Spleen (tissue), 11 donors: ENCODE results near the gene OTX2. TPM values are rescaled to one million over a fixed set of nuclear protein-coding genes. Genes with fewer than 3 reads are reported as not detected.

ENCODE experiments used
- DNase-seq: peaks from one replicate; pipeline ENCODE4 v3.0.0-alpha.2; 2020
- H3K27ac ChIP-seq, 8 donors: fragments of 200-600 bp; sonication (generic) in 7 of 8; 1 replicate in 4 of 8; 2 replicates in 4 of 8; pipeline versions ENCODE4 v1.5.0 to v1.8.0; 2016 to 2021; ENCODE audit warnings: inconsistent platforms in 4 of 8, mild to moderate bottlenecking in 4 of 8, moderate library complexity in 1 of 8
- H3K27me3 ChIP-seq, 7 donors: fragments of 200-600 bp; sonication (generic) in 6 of 7; replicated peaks in 1 of 7; 1 replicate in 4 of 7; 2 replicates in 3 of 7; pipeline versions ENCODE4 v1.5.0 to v1.8.0; 2016 to 2021; ENCODE audit warnings: inconsistent platforms in 3 of 7, mild to moderate bottlenecking in 1 of 7
- H3K36me3 ChIP-seq, 6 donors: fragments of 200-600 bp; sonication (generic) in 5 of 6; 1 replicate in 4 of 6; 2 replicates in 2 of 6; pipeline versions ENCODE4 v1.5.0 to v1.8.0; 2016 to 2021; ENCODE audit warnings: inconsistent platforms in 2 of 6
- H3K4me1 ChIP-seq, 6 donors: fragments of 200-600 bp; sonication (generic) in 5 of 6; 1 replicate in 3 of 6; 2 replicates in 3 of 6; pipeline versions ENCODE4 v1.5.0 to v1.8.0; 2016 to 2021; ENCODE audit warnings: inconsistent platforms in 3 of 6
- H3K4me3 ChIP-seq, 8 donors: fragments of 200-600 bp; sonication (generic) in 7 of 8; 1 replicate in 4 of 8; 2 replicates in 4 of 8; pipeline versions ENCODE4 v1.5.0 to v1.8.0; 2016 to 2021; ENCODE audit warnings: inconsistent platforms in 4 of 8, mild to moderate bottlenecking in 4 of 8, moderate library complexity in 2 of 8
- H3K9me3 ChIP-seq, 8 donors: fragments of 200-600 bp; sonication (generic) in 7 of 8; 1 replicate in 4 of 8; 2 replicates in 4 of 8; pipeline versions ENCODE4 v1.5.0 to v1.8.0; 2016 to 2021; ENCODE audit warnings: inconsistent platforms in 4 of 8
- CTCF ChIP-seq, 11 experiments: fragments of 200-600 bp in 7 of 11; fragments of 450-650 bp in 4 of 11; sonication (generic) in 4 of 11; IDR thresholded peaks in 8 of 11; conservative IDR thresholded peaks in 3 of 11; 1 replicate in 7 of 11; 2 replicates in 4 of 11; pipeline versions ENCODE4 v1.4.0 to v1.8.0; 2016 to 2021; ENCODE audit warnings: antibody characterized with exemption in 11 of 11, inconsistent platforms in 4 of 11, mild to moderate bottlenecking in 1 of 11
- POLR2A ChIP-seq, 3 donors: fragments of 450-650 bp; IDR thresholded peaks; one replicate each; pipeline ENCODE4 v1.5.1; 2017; ENCODE audit warnings: antibody characterized with exemption in 3 of 3, mild to moderate bottlenecking in 1 of 3
- POLR2AphosphoS5 ChIP-seq, 3 donors: sonication (generic); formaldehyde crosslinking; IDR thresholded peaks; one replicate each; pipeline ENCODE4 v1.5.1; 2017; ENCODE audit warnings: antibody characterized with exemption in 3 of 3
- WGBS, 5 donors: extraction: QIAGEN DNeasy Blood & Tissue Kit in 3 of 5; methylation state at CpG; one replicate each; pipeline versions ENCODE4 v1.1.5 to v1.1.7; 2013 to 2018; 5-methylcytosine and 5-hydroxymethylcytosine counted together
- intact Hi-C: fragments of 100-400 bp; cut with DNase I; formaldehyde crosslinking; loops from one replicate; pipeline ENCODE4 v1.15.0; 2023; ENCODE audit warnings: low total_unique reads
- polyA plus RNA-seq, 3 donors: library from polyadenylated mRNA; stranded (reverse); fragments of 200-250 nt; gene quantifications; one replicate each; pipeline ENCODE4 v1.2.1, GENCODE V29; 2013
- total RNA-seq, 7 donors: library from RNA; depleted of rRNA in 3 of 7; stranded (reverse); fragments of >200 nt in 3 of 7; fragmentation: NEBNext Ultra II Directional in 4 of 7; extraction: Animal tissue kit (Norgen Biotek cat#: 25700) in 4 of 7; gene quantifications; one replicate each; pipeline versions ENCODE4 v1.1.0 to v1.2.1, GENCODE V29; 2016 to 2021
- donor health status: healthy with polysubstance abuse.
- donor health status: DM: no; HTN: no; CAD: no; lungs with moderate emphysema.
- donor health status: DM: no; HTN: no; CAD: no.
- donor health status: Bipolar disorder and iron deficiency.
- donor health status: healthy.
- donor health status: DM: no; HTN: no; CAD: no.
- donor health status: DM: yes; HTN: yes; CAD: no.

The OTX2 gene
- total and polyA plus RNA-seq, 10 donors = not detected

DNA sequence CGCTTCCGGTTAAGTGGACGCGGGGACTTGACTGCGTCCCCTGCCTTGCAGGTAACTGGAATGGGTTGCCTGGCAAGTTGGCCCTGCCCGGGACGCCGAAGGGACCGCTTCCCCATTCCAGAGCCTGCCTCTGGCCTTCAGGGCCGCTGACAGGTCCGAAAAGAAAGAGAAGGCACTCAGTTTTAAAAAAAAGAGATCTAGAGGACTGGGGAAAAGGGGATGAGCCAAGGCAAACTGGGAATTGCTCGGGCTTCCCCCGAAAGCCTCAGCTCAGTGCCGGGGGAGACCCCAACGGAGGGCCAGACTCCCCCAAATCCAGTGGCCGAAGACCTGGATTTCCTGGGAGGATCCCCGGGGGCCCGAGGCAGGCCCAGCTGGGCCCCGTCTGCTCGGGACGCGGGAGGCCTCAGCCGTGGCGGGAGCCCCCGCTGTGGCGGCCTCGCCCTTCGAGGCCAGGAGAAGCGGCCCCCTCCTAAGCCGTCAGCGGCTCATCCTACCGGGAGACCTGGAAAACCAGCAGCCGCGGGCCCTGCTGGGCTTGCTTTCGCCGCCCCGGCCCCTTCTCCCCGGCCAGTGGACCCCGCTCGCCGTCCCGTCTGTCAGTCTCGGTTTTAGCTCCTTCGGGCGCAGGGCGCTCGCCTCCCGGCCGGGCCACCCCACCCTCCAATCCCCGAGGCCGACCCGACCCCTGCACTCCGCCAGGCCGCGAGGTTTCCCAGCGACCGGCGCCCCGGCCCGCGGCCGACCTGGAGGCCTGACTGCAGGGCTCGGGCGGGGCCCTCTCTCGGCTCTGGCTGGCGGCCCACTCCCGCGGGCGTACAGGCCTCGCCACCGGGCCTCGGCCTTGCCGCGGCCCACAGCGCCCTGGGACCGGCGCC lies 12.5 kb downstream of the OTX2 start:
- Histone ChIP-seq H3K4me1 (peaks cover 0 to 37% (median 26%) of the 10 kb centered on the region in 6 donors), H3K36me3 (no peaks in the 10 kb centered on the region), H3K27me3 (peaks cover 16 to 100% (median 96%) of the 10 kb centered on the region in 7 donors), H3K27ac (no peak overlapping the region), H3K4me3 (peak overlapping the region in 6 of 8 donors; percentile 12 to 51 (median 16)), H3K9me3 (no peaks in the 10 kb centered on the region)
- TF ChIP-seq POLR2A (IDR thresholded peaks at IDR 0.05) (no peak), POLR2AphosphoS5 (IDR thresholded peaks at IDR 0.05) (no peak), CTCF (IDR thresholded peaks at IDR 0.05 in 8 of 11, conservative IDR thresholded peaks at IDR 0.05 in 3 of 11) (no peak)
- 5 to 7% (median 5%) methylated on average over 33 to 77 of the region's 77 CpGs for WGBS, 5 donors
- intact Hi-C loops = no loop called here
- no peak for DNase-seq

GRCh38 chr14:56797003-56797568 lies 13.2 kb downstream of the OTX2 start:
- Histone ChIP-seq H3K4me3 (peak overlapping the region in 1 of 8 donors; percentile 51), H3K36me3 (no peaks in the 10 kb centered on the region), H3K27me3 (peaks cover 16 to 100% (median 97%) of the 10 kb centered on the region in 7 donors)

GRCh38 chr14:56796259-56796658 lies 14.0 kb downstream of the OTX2 start:
- Histone ChIP-seq H3K36me3 (no peaks in the 10 kb centered on the region), H3K4me3 (no peak overlapping the region), H3K27ac (no peak overlapping the region), H3K27me3 (peaks cover 16 to 98% (median 94%) of the 10 kb centered on the region in 7 donors), H3K9me3 (no peaks in the 10 kb centered on the region), H3K4me1 (peaks cover 0 to 37% (median 26%) of the 10 kb centered on the region in 6 donors)
- intact Hi-C loops = no loop called here
- TF ChIP-seq CTCF (IDR thresholded peaks at IDR 0.05 in 8 of 11, conservative IDR thresholded peaks at IDR 0.05 in 3 of 11) = no peak
- TF ChIP-seq POLR2A (IDR thresholded peaks at IDR 0.05) = no peak
- TF ChIP-seq POLR2AphosphoS5 (IDR thresholded peaks at IDR 0.05) = no peak
- no peak for DNase-seq
- WGBS, 5 donors = 10 to 18% (median 14%) methylated on average over 4 of the region's 4 CpGs

More at GRCh38 chr14:56797003-56797568, 13.2 kb downstream of the OTX2 start:
- intact Hi-C loops = no loop called here
- no peak overlapping the region for H3K27ac ChIP-seq
- TF ChIP-seq POLR2AphosphoS5 (IDR thresholded peaks at IDR 0.05) (no peak), POLR2A (IDR thresholded peaks at IDR 0.05) (no peak), CTCF (IDR thresholded peaks at IDR 0.05 in 8 of 11, conservative IDR thresholded peaks at IDR 0.05 in 3 of 11) (no peak)
- 5 to 11% (median 8%) methylated on average over 23 of the region's 23 CpGs for WGBS, 5 donors
- peaks cover 0 to 37% (median 26%) of the 10 kb centered on the region in 6 donors for H3K4me1 ChIP-seq
- DNase-seq = no peak
- no peaks in the 10 kb centered on the region for H3K9me3 ChIP-seq

DNA sequence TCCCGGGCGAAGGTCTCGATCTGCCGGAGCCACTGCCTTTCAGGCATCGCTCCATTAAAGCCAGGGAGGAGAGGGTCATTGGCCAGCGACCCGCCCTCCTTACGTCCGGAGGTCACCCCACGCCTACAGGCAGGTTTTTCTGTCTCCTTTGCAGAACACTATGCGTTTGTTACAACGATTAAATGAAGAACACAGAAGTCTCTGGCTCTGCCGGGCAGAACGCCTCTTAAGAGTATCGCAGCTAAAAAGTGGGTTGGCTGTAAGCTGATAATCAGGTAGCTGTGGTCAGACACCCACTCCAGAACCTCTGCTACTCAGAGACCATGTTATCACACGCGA lies 15.0 kb downstream of the OTX2 start:
- 9 to 14% (median 12%) methylated on average over 12 to 17 of the region's 17 CpGs for WGBS, 5 donors
- intact Hi-C loops = no loop called here
- no peak for DNase-seq
- no peaks in the 10 kb centered on the region for H3K36me3 ChIP-seq
- H3K27me3 ChIP-seq = peaks cover 16 to 88% (median 85%) of the 10 kb centered on the region in 7 donors
- no peaks in the 10 kb centered on the region for H3K9me3 ChIP-seq
- peaks cover 0 to 37% (median 26%) of the 10 kb centered on the region in 6 donors for H3K4me1 ChIP-seq
- H3K27ac ChIP-seq = no peak overlapping the region
- H3K4me3 ChIP-seq = peak overlapping the region in 1 of 8 donors; percentile 27
- TF ChIP-seq CTCF (IDR thresholded peaks at IDR 0.05 in 8 of 11, conservative IDR thresholded peaks at IDR 0.05 in 3 of 11) (no peak), POLR2A (IDR thresholded peaks at IDR 0.05) (no peak), POLR2AphosphoS5 (IDR thresholded peaks at IDR 0.05) (no peak)
